HL-60 (cell line): Measurements from ENCODE around the gene TTC31.

Source experiments
- DNase-seq, 2 experiments: peaks; one replicate each; pipeline ENCODE4 v3.0.0-alpha.2; 2010 to 2020; ENCODE audit warnings: low read depth in 1 of 2, low spot score in 1 of 2
- H3K27ac ChIP-seq: fragments of 250-450 bp; sonication (Bioruptor Pico); replicated peaks from 2 replicates; pipeline ENCODE4 v1.5.1; 2020; ENCODE audit warnings: mild to moderate bottlenecking, moderate library complexity
- H3K27me3 ChIP-seq: fragments of 250-450 bp; sonication (Bioruptor Pico); 2 replicates; pipeline ENCODE4 v1.5.1; 2021; ENCODE audit warnings: mild to moderate bottlenecking, moderate library complexity; ENCODE audit not compliant: insufficient read depth, poor library complexity, severe bottlenecking
- H3K4me3 ChIP-seq: replicated peaks from 2 replicates; pipeline ENCODE4 v1.5.1; 2011; ENCODE audit warnings: mild to moderate bottlenecking, control low read depth, low read length; ENCODE audit not compliant: insufficient read depth
- GABPA ChIP-seq: IDR thresholded peaks from 2 replicates; pipeline ENCODE4 v1.6.1; 2012; ENCODE audit warnings: low read depth
- POLR2AphosphoS5 ChIP-seq: IDR thresholded peaks from 2 replicates; pipeline ENCODE4 v1.6.1; 2012; ENCODE audit warnings: low read depth
- SPI1 ChIP-seq: IDR thresholded peaks from 2 replicates; pipeline ENCODE4 v1.6.1; 2012; ENCODE audit warnings: low read depth, mild to moderate bottlenecking, borderline replicate concordance
- TF ChIP-seq, protein P1 (sequence below): IDR thresholded peaks from one replicate; pipeline ENCODE4 v1.5.1; 2011; ENCODE audit warnings: low read length, control low read depth, inconsistent platforms; ENCODE audit not compliant: insufficient read depth
- TF ChIP-seq, protein P2 (sequence below): IDR thresholded peaks from 2 replicates; pipeline ENCODE4 v1.6.1; 2012; ENCODE audit warnings: low read depth; ENCODE audit not compliant: insufficient replicate concordance

Gene TTC31

DNA sequence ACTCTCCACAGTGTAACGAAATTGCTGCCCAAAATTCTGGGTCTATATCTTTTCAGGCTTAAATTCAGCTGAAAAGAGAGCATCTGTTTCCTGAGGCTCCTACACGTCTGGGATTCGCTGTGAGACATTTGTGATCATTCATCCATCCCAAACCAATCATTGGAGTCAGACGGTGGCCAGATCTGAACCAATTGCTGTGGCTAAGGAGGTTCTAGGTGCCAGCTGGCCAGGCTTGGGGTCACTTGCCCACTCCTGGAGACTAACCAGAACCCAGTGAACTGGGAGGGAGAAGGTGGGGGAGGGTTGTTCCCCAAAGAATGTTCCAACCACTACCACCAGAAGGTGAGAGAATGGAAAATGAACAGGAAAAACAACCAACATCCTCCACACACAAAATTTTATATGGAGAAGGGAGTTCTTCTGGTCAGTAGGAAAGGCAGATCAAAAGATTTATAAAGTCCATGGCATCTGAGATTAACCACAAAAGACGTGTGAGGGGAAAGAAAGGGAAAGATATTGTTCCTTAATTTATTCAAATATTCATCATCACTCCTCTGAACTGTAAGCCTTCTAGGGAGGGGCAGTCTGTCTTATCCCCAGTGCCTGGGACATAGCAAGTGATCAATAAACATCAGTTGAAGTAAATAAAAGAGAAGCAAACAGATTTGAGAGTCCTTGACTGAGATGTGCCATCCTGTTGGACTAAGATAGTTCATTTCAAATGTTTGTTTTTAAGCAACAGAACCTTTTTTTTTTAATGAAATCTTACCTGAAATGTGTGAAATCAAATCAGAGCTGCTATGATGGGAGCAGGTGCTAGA, 38.2 kb upstream of the TTC31 start:
- Histone ChIP-seq H3K27ac (no peak overlapping the region), H3K4me3 (no peak overlapping the region), H3K27me3 (peaks cover 44% of the 10 kb centered on the region)
- TF ChIP-seq, protein P1, sequence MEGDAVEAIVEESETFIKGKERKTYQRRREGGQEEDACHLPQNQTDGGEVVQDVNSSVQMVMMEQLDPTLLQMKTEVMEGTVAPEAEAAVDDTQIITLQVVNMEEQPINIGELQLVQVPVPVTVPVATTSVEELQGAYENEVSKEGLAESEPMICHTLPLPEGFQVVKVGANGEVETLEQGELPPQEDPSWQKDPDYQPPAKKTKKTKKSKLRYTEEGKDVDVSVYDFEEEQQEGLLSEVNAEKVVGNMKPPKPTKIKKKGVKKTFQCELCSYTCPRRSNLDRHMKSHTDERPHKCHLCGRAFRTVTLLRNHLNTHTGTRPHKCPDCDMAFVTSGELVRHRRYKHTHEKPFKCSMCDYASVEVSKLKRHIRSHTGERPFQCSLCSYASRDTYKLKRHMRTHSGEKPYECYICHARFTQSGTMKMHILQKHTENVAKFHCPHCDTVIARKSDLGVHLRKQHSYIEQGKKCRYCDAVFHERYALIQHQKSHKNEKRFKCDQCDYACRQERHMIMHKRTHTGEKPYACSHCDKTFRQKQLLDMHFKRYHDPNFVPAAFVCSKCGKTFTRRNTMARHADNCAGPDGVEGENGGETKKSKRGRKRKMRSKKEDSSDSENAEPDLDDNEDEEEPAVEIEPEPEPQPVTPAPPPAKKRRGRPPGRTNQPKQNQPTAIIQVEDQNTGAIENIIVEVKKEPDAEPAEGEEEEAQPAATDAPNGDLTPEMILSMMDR: no peak
- no peak for TF ChIP-seq GABPA
- TF ChIP-seq SPI1: no peak
- TF ChIP-seq POLR2AphosphoS5: no peak
- TF ChIP-seq, protein P2, sequence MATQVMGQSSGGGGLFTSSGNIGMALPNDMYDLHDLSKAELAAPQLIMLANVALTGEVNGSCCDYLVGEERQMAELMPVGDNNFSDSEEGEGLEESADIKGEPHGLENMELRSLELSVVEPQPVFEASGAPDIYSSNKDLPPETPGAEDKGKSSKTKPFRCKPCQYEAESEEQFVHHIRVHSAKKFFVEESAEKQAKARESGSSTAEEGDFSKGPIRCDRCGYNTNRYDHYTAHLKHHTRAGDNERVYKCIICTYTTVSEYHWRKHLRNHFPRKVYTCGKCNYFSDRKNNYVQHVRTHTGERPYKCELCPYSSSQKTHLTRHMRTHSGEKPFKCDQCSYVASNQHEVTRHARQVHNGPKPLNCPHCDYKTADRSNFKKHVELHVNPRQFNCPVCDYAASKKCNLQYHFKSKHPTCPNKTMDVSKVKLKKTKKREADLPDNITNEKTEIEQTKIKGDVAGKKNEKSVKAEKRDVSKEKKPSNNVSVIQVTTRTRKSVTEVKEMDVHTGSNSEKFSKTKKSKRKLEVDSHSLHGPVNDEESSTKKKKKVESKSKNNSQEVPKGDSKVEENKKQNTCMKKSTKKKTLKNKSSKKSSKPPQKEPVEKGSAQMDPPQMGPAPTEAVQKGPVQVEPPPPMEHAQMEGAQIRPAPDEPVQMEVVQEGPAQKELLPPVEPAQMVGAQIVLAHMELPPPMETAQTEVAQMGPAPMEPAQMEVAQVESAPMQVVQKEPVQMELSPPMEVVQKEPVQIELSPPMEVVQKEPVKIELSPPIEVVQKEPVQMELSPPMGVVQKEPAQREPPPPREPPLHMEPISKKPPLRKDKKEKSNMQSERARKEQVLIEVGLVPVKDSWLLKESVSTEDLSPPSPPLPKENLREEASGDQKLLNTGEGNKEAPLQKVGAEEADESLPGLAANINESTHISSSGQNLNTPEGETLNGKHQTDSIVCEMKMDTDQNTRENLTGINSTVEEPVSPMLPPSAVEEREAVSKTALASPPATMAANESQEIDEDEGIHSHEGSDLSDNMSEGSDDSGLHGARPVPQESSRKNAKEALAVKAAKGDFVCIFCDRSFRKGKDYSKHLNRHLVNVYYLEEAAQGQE: no peak
- no peak for DNase-seq

DNA sequence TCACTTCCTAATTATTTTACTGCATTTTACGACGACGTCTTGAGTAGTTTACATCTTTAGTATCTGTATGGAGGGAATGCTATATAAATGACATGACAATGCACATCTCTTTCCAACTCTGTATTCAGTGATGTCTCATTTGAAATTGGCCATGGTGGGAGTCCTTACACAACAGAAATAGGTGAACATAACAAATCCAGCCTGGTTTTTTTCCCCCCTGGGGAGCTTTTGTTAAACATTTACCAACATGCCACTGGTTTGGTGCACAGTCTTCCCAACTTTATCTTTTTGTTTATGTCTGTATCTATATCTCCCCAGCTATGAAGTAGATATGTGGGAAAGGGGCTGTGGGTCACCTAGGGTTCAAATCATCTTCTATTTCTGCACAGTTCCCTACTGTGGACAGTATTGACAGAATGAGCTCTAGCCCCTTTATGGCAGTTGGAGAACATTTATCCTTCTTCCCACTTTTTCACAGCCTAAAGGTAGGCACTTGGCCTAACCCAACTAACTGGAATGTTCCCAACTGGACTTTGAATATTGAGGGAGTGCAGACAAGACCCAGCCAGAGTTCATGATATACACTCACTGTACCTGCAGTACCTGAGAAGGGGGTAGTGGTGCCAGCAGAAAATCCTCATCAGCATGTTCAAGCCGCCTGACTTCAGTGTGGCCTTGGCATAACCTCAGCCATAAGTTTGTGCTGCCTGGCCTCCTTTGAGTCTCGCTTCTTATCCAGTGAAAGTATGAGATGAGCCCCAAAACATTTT, 35.5 kb upstream of the TTC31 start:
- TF ChIP-seq, protein P2: no peak
- TF ChIP-seq GABPA (no peak), SPI1 (no peak)
- Histone ChIP-seq H3K27ac (no peak overlapping the region), H3K4me3 (no peak overlapping the region), H3K27me3 (peaks cover 17% of the 10 kb centered on the region)
- no peak for DNase-seq

DNA sequence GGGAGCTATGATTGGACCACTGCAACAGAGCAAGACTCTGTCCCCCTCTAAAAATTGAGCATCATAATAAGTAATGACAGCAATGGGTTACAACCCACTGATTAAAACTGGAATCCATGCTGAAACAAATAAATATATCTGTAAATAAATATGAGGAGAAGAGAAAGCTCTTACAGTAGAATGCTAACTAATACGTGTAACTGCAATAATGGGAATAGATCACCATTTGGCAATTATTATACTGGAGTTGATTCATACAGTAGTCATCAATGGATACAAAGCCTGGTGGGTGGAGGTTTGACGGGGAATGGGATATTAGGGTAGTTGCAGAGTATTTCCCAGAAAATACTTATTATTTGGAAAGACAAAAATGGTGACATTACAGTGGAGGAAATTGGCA, 34.1 kb upstream of the TTC31 start:
- no peak for DNase-seq
- peaks cover 6% of the 10 kb centered on the region for H3K27me3 ChIP-seq
- no peak overlapping the region for H3K4me3 ChIP-seq
- H3K27ac ChIP-seq: no peak overlapping the region
- no peak for TF ChIP-seq GABPA
- TF ChIP-seq, protein P1: no peak
- TF ChIP-seq, protein P2: no peak
- no peak for TF ChIP-seq SPI1
- no peak for TF ChIP-seq POLR2AphosphoS5
